Esophagus squamous epithelium (tissue), 4 donors: ENCODE results near the gene UGT1A6.

Experiments used
- CTCF ChIP-seq, 6 experiments: fragments of 450-650 bp in 4 of 6; fragments of 200-600 bp in 2 of 6; sonication (generic) in 2 of 6; IDR thresholded peaks; one replicate each; pipeline ENCODE4 v1.5.1; 2016 to 2019; ENCODE audit warnings: antibody characterized with exemption in 6 of 6, mild to moderate bottlenecking in 4 of 6, moderate library complexity in 4 of 6
- POLR2A ChIP-seq, 4 donors: fragments of 450-650 bp; IDR thresholded peaks; one replicate each; pipeline ENCODE4 v1.6.1; 2017; ENCODE audit warnings: antibody characterized with exemption in 4 of 4, mild to moderate bottlenecking in 4 of 4, moderate library complexity in 3 of 4

- TF ChIP-seq CTCF (IDR thresholded peaks at IDR 0.05) (no peak), POLR2A (IDR thresholded peaks at IDR 0.05) (no peak)
Observed at GRCh38 chr2:233655043-233655442, 37.6 kb upstream of the UGT1A6 start.
